ENCODE measurements around the gene SQSTM1.
"Not testable (repeated sequence)": the region's sequence is repeated elsewhere in the genome, so short reads cannot be mapped to it uniquely, and the experiment has no call there.

The SQSTM1 gene

DNA sequence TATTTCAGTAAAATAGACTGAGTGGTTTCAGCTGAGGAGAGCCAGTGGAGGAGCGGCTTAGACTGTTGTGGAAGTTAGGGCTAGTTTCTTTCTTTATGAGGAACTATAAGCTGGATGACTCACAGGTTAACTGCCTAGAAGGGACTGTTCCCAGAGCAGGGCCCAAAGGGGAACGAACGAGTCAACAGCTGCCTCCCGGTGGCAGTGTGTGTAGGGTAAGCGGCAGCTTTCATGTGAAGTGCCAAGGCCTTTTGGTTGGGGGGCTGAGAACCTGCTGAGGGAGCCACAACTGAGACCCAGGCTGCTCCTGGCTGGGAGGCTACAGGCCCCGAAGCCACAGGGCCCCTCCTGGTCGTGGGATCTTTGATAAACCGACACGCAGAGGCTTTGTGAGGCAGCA lies 7.0 kb downstream of the SQSTM1 start:
- DNase-seq, result peak; percentile 70

DNA sequence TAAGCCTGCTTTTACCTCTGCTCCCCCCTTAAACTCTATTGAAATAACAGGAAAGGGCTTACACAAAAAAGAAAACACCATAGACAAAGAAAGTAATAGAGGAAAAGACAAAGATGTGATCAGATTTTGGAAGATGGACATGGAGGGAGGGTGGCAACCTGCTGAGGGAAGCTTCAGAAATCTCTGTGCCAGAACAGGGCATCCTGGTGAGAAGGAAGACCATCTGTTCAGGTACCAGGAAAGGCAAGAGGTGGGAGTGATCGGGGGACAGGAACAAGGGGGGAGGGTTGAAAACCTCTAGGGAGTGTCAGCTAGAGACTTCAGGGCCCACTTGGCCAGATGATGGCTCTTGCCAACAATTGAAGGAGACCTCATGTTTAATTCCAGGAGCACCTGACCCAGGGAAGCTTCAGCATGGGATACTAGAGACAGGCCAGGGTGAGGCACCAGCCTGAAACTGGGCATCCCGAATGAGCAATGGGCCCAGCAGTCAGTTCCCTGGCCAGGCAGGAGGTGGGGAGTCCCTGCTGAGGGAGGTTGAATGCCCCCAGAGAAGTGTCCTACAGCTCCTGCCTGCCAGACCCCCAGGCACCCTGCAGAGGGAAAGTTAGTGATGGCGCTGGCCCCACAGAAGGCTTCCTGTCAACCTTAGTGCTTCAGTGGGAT lies 8.2 kb downstream of the SQSTM1 start:
- DNase-seq, result no peak

- DNase-seq, result no peak
Measured at GRCh38 chr5:179829732-179830435, 9.2 kb downstream of the SQSTM1 start.

- no peak for DNase-seq
Measured at GRCh38 chr5:179830818-179831468, 10.2 kb downstream of the SQSTM1 start.

DNA sequence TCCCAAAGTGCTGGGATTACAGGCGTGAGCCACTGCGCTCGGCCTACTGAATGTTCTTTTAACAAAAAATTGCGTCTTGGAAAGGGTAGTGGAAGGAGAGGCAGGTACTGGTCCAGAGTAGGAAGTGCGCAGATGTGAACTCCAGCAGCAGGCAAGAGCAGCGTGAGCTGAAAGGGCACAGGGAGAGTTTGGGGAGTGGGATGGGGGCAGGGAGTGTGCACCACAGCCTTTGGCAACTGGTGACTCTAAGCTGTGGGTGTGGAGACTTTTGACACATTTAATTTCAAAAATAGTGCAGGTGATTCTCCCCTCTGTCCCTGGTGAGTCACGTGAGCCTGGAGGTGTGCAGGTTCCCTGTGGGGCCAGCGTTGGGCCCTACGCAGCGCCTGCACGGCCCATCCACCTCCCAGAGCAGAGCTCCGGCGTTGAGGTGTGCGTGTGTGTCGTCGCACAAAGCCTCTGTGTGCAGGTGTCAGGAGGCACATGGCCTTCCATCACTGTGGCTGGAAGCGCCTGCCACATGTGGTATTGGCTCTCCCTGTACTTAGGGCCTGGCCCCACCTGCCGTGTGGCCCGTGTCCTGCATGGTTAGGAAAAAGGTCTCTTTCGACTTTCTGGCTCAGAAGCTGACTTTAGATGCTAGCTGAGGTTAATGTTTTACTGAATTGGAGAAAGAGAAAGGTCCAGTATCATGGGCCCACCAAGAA lies 11.5 kb downstream of the SQSTM1 start:
- DNase-seq, result no peak

DNA sequence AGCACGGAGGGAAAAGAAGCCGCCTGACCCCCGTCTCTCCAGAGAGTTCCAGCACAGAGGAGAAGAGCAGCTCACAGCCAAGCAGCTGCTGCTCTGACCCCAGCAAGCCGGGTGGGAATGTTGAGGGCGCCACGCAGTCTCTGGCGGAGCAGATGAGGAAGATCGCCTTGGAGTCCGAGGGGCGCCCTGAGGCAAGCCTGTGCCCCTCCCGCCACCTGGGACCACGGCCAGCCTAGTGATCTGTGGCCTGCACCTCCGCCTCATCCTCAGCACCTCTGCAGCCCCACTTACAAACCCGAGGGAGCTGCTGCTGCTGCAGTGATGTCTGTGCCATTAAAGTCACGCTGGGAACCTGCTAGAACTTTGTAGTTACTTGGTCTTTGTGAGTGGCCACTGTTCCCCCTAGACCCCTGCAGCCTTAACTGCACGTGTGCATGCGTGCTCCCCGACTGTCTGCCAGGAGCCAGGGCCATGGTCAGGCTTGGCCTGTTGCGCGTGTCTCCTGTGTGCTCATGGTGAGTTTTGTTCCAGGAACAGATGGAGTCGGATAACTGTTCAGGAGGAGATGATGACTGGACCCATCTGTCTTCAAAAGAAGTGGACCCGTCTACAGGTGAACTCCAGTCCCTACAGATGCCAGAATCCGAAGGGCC lies 12.5 kb downstream of the SQSTM1 start:
- no peak for DNase-seq

- no peak for DNase-seq
Measured at GRCh38 chr5:179833709-179834070, 13.0 kb downstream of the SQSTM1 start.

GRCh38 chr5:179834120-179834519 lies 13.4 kb downstream of the SQSTM1 start:
- no peak for DNase-seq

- DNase-seq, result not testable (repeated sequence)
Measured at GRCh38 chr5:179834871-179835270, 14.2 kb downstream of the SQSTM1 start.

GRCh38 chr5:179836225-179837019 lies 15.7 kb downstream of the SQSTM1 start:
- DNase-seq, result peak; percentile 59

GRCh38 chr5:179837076-179838011 lies 16.6 kb downstream of the SQSTM1 start:
- DNase-seq, result no peak

DNA sequence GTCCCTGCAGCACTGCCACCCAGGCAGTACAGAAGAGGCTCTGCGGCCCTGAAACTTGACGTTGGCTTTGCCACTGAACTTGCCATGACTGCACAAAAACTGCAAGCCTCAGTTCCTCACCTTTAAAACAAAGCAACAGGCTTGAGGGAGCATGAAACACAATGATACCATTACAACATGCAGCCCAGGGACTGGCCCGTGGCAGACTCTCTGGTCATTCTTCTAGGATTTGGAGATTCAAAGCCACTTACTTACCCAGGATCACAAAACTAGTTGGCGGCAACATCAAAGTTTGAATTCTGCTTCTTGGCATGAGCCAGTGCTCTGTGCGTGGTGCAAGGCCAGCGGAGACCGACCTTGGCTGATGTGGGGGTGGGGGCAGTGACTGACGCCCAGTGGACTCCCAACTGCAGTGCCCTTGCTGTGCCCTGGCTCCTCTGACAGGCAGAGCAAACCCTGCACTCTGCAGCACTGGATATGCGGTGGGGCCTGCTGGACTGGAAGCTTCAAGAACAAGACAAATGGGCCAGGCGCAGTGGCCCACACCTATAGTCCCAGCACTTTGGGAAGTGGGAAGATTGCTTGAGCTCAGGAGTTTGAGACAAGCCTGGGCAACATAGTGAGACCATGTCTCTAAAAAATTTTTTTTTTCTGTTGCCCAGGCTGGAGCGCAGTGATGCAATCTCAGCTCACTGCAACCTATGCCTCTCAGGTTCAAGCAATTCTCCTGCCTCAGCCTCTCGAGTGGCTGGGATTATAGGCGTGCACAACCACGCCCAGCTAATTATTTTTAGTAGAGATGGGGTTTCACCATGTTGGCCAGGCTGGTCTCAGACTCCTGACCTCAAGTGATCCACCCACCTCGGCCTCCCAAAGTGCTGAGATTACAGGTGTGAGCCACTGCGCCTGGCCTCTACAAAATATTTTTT lies 18.9 kb downstream of the SQSTM1 start:
- DNase-seq, result no peak

DNA sequence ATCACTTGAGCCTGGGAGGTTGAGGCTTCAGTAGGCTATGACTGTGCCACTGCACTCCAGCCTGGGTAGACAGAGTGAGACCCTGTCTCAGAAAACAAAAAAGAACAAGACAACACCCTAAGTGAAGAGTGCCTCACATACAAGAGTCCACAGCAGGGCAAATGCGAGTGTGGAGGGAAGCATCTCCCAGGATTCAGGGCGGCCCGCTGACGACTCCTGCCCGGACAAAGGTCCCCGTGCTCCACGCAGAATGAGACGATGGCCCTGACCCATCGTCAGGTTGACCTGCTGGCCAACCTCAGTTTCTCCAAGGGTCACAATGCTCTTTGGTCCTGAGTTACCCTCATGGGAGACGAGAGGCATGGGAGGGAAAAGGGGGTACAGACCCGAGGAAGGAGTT lies 19.6 kb downstream of the SQSTM1 start:
- DNase-seq, result no peak

- DNase-seq, result no peak
Measured at GRCh38 chr5:179840766-179841165, 20.1 kb downstream of the SQSTM1 start.

- DNase-seq, result no peak
Measured at GRCh38 chr5:179841621-179842020, 20.9 kb downstream of the SQSTM1 start.

- DNase-seq, result no peak
Measured at GRCh38 chr5:179852993-179853547, 32.4 kb downstream of the SQSTM1 start.

- no peak for DNase-seq
Measured at GRCh38 chr5:179854356-179854755, 33.7 kb downstream of the SQSTM1 start.

- no peak for DNase-seq
Measured at GRCh38 chr5:179858241-179858585, 37.5 kb downstream of the SQSTM1 start.

DNA sequence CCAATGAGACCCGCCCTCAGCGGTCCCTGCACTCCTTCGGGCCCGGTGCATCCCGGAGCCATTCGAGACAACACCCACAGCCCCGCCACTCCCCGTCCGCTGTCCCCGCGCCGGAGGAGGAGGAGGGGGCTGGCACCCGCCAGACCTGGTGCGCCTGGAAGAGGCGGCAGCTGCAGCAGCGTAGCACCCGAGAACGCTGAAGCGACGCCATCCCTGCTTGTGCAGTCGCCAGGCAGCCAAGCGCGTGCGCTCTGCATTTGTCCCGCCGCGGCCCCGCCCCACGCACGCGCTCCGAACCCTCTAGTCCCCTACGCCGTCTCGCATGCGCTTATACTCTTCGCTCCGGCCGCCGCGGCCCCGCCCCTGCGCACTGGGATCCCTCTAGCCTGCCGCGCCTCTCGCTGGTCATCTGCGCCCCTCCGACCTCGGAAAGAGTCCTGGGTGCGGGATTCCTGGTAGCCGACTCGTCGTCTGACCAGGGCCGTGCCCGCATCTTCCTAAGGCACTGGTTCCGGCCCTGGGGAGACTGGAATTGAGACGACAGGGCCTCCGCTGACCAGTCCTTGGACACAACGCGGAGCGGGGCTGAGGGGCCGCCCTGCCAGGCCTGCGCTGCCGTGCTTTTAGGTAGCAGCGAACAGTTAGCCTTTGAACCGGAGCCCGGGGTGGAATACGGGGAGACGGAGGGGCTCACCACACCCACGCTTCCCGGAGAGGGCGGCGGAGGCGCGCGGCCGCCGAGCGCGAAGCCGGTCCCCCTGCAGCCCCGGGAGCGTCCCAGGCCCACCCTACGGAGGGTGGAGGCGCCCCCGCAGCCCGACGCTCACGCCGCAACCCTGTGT lies 38.1 kb downstream of the SQSTM1 start, which contains the start of gene MRNIP:
TSS of gene MRNIP (minus strand) at position 232 of the 842 bp plus-strand sequence. CDS start at position 211, 21 bp downstream.
- DNase-seq, result peak; percentile 96
